Measurements from ENCODE around the gene ZNF451.

Gene ZNF451

GRCh38 chr6:57207872-57208271 lies 117.9 kb downstream of the ZNF451 start:
- no peak for TF ChIP-seq MAX (IDR thresholded peaks at IDR 0.05; ENCODE audit: low read depth, low read length)
- TF ChIP-seq POLR2A (IDR thresholded peaks at IDR 0.05; ENCODE audit: extremely low read depth, insufficient read length) = no peak
- no peak for TF ChIP-seq CTCF (IDR thresholded peaks at IDR 0.05; ENCODE audit: low read depth, low read length)
- H3K4me3 ChIP-seq (ENCODE audit: low read depth, low read length) = no peak overlapping the region
- no peak for DNase-seq (ENCODE audit: low read depth)

GRCh38 chr6:57209030-57209429 lies 119.0 kb downstream of the ZNF451 start:
- H3K4me3 ChIP-seq (ENCODE audit: low read depth, low read length) = no peak overlapping the region
- TF ChIP-seq MYC (IDR thresholded peaks at IDR 0.05; ENCODE audit: low read depth, low read length) = no peak
- TF ChIP-seq MAX (IDR thresholded peaks at IDR 0.05; ENCODE audit: low read depth, low read length) = no peak
- TF ChIP-seq CTCF (IDR thresholded peaks at IDR 0.05; ENCODE audit: low read depth, low read length) = no peak
- TF ChIP-seq POLR2A (IDR thresholded peaks at IDR 0.05; ENCODE audit: extremely low read depth, insufficient read length) = no peak
- DNase-seq (ENCODE audit: low read depth) = no peak

GRCh38 chr6:57210060-57210459 lies 120.1 kb downstream of the ZNF451 start:
- TF ChIP-seq MYC (IDR thresholded peaks at IDR 0.05; ENCODE audit: low read depth, low read length) = no peak
- no peak for TF ChIP-seq POLR2A (IDR thresholded peaks at IDR 0.05; ENCODE audit: extremely low read depth, insufficient read length)
- no peak for TF ChIP-seq CTCF (IDR thresholded peaks at IDR 0.05; ENCODE audit: low read depth, low read length)
- no peak for TF ChIP-seq MAX (IDR thresholded peaks at IDR 0.05; ENCODE audit: low read depth, low read length)
- DNase-seq (ENCODE audit: low read depth) = no peak

GRCh38 chr6:57215260-57215659 lies 125.3 kb downstream of the ZNF451 start:
- DNase-seq (ENCODE audit: low read depth) = no peak
- no peak for TF ChIP-seq CTCF (IDR thresholded peaks at IDR 0.05; ENCODE audit: low read depth, low read length)
- TF ChIP-seq MAX (IDR thresholded peaks at IDR 0.05; ENCODE audit: low read depth, low read length) = no peak
- TF ChIP-seq MYC (IDR thresholded peaks at IDR 0.05; ENCODE audit: low read depth, low read length) = no peak
- no peak for TF ChIP-seq POLR2A (IDR thresholded peaks at IDR 0.05; ENCODE audit: extremely low read depth, insufficient read length)
- no peak overlapping the region for H3K4me3 ChIP-seq (ENCODE audit: low read depth, low read length)

More at GRCh38 chr6:57210060-57210459, 120.1 kb downstream of the ZNF451 start:
- no peak overlapping the region for H3K4me3 ChIP-seq (ENCODE audit: low read depth, low read length)

GRCh38 chr6:57216235-57217101 lies 126.5 kb downstream of the ZNF451 start:
- H3K4me3 ChIP-seq (ENCODE audit: low read depth, low read length) = no peak overlapping the region
- TF ChIP-seq MAX (IDR thresholded peaks at IDR 0.05; ENCODE audit: low read depth, low read length) (no peak), CTCF (IDR thresholded peaks at IDR 0.05; ENCODE audit: low read depth, low read length) (no peak), POLR2A (IDR thresholded peaks at IDR 0.05; ENCODE audit: extremely low read depth, insufficient read length) (no peak), MYC (IDR thresholded peaks at IDR 0.05; ENCODE audit: low read depth, low read length) (no peak)
- DNase-seq (ENCODE audit: low read depth) = no peak

Data from NB4 (cell line).